HEK293T (cell line): ENCODE results near the gene ADIG.

ENCODE experiments used
- ARNT ChIP-seq: fragments of 450-650 bp; IDR thresholded peaks from 2 replicates; pipeline ENCODE4 v1.6.1; 2017; ENCODE audit warnings: mild to moderate bottlenecking
- BHLHE40 ChIP-seq: fragments of 450-650 bp; IDR thresholded peaks from 2 replicates; pipeline ENCODE4 v1.6.1; 2016; ENCODE audit warnings: mild to moderate bottlenecking, moderate library complexity, borderline replicate concordance
- ELF4 ChIP-seq: fragments of 450-650 bp; IDR thresholded peaks from 2 replicates; pipeline ENCODE4 v1.6.1; 2017; ENCODE audit warnings: antibody characterized with exemption
- FOXA1 ChIP-seq: fragments of 450-650 bp; IDR thresholded peaks from 2 replicates; pipeline ENCODE4 v1.6.1; 2016; ENCODE audit warnings: mild to moderate bottlenecking
- FOXM1 ChIP-seq: fragments of 450-650 bp; IDR thresholded peaks from 2 replicates; pipeline ENCODE4 v1.6.1; 2017; ENCODE audit warnings: mild to moderate bottlenecking, borderline replicate concordance
- HDGF ChIP-seq: fragments of 450-650 bp; IDR thresholded peaks from 2 replicates; pipeline ENCODE4 v1.6.1; 2017; ENCODE audit warnings: antibody characterized with exemption, borderline replicate concordance
- L3MBTL2 ChIP-seq: fragments of 450-650 bp; conservative IDR thresholded peaks from 2 replicates; pipeline ENCODE4 v1.6.1; 2016; ENCODE audit warnings: mild to moderate bottlenecking
- LEF1 ChIP-seq: fragments of 450-650 bp; IDR thresholded peaks from 2 replicates; pipeline ENCODE4 v1.6.1; 2017; ENCODE audit warnings: mild to moderate bottlenecking, borderline replicate concordance
- PKNOX1 ChIP-seq: fragments of 450-650 bp; IDR thresholded peaks from 2 replicates; pipeline ENCODE4 v1.6.1; 2016
- SP1 ChIP-seq: fragments of 450-650 bp; IDR thresholded peaks from 2 replicates; pipeline ENCODE4 v1.6.1; 2017
- SUZ12 ChIP-seq: fragments of 450-650 bp; IDR thresholded peaks from 2 replicates; pipeline ENCODE4 v1.6.1; 2016; ENCODE audit warnings: mild to moderate bottlenecking
- TARDBP ChIP-seq: fragments of 450-650 bp; IDR thresholded peaks from 2 replicates; pipeline ENCODE4 v1.6.1; 2016

DNA sequence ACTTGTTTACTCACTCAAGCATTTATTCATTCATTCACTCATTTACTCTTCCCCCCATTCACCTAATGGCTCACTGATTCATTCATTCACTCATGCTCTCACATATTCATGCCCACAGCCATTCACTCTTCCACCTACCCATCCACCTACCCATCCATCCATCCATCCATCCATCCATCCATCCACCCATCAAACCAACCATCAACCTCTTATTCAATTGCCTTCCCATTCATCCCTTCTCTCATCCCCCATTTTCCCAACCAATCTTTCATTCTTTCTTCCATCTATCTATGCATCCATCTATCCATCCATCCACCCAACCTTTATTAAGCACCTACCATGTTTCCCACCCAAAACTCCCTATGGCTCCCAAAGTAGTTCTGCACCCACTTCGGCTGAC, 19.1 kb downstream of the ADIG start:
- TF ChIP-seq L3MBTL2, result no peak
- no peak for TF ChIP-seq TARDBP
- TF ChIP-seq ARNT, result no peak
- TF ChIP-seq HDGF, result no peak
- no peak for TF ChIP-seq FOXM1
- no peak for TF ChIP-seq BHLHE40
- no peak for TF ChIP-seq PKNOX1
- no peak for TF ChIP-seq SP1
- no peak for TF ChIP-seq LEF1
- TF ChIP-seq FOXA1, result no peak
- TF ChIP-seq SUZ12, result no peak
- TF ChIP-seq ELF4, result no peak
